ENCODE measurements around the gene ANKRD66. TPM values are rescaled to one million over a fixed set of nuclear protein-coding genes. Genes with fewer than 3 reads are reported as not detected.

Gene ANKRD66
- polyA plus RNA-seq: not detected

- Mint-ChIP-seq H3K27ac (no peak within 1 kb of the TSS), H3K27me3 (ENCODE audit: low read depth in 3 of 3) (peaks cover 3 to 8% (median 4%) of the 10 kb centered on the region in 3 donors), H3K4me1 (no peaks in the 10 kb centered on the region), H3K4me3 (no peak within 1 kb of the TSS), H3K9me3 (peaks cover 0 to 4% (median under 1%) of the 10 kb centered on the region in 6 donors), H3K36me3 (no peaks in the 10 kb centered on the region)
- no peak for DNase-seq
Measured at GRCh38 chr6:46746696-46747095, at the start of gene ANKRD66. TSS of gene ANKRD66 (plus strand) at chr6:46746933. CDS start at chr6:46751949, 5,016 bp downstream.

- H3K27me3 Mint-ChIP-seq (ENCODE audit: low read depth in 3 of 3): peaks cover 0 to 5% (median 0%) of the 10 kb centered on the region in 3 donors
- no peaks in the 10 kb centered on the region for H3K36me3 Mint-ChIP-seq
- no peaks in the 10 kb centered on the region for H3K4me1 Mint-ChIP-seq
- peaks cover 0 to 3% (median 0%) of the 10 kb centered on the region in 6 donors for H3K9me3 Mint-ChIP-seq
- no peak overlapping the region for H3K4me3 Mint-ChIP-seq
- no peak overlapping the region for H3K27ac Mint-ChIP-seq
- no peak for DNase-seq
Measured at GRCh38 chr6:46699970-46700369, 46.8 kb upstream of the ANKRD66 start.

GRCh38 chr6:46704562-46704961, 42.2 kb upstream of the ANKRD66 start:
- Mint-ChIP-seq H3K9me3 (no peaks in the 10 kb centered on the region), H3K27ac (no peak overlapping the region)

GRCh38 chr6:46706464-46706863, 40.3 kb upstream of the ANKRD66 start:
- no peak for DNase-seq
- no peaks in the 10 kb centered on the region for H3K9me3 Mint-ChIP-seq
- no peak overlapping the region for H3K27ac Mint-ChIP-seq
- no peak overlapping the region for H3K4me3 Mint-ChIP-seq
- H3K27me3 Mint-ChIP-seq (ENCODE audit: low read depth in 3 of 3): peaks cover 0 to 9% (median 2%) of the 10 kb centered on the region in 3 donors
- H3K4me1 Mint-ChIP-seq: no peaks in the 10 kb centered on the region
- no peaks in the 10 kb centered on the region for H3K36me3 Mint-ChIP-seq

More at GRCh38 chr6:46704562-46704961, 42.2 kb upstream of the ANKRD66 start:
- Mint-ChIP-seq H3K27me3 (ENCODE audit: low read depth in 3 of 3) (peaks cover 0 to 5% (median 0%) of the 10 kb centered on the region in 3 donors), H3K4me3 (no peak overlapping the region), H3K4me1 (no peaks in the 10 kb centered on the region), H3K36me3 (no peaks in the 10 kb centered on the region)
- DNase-seq: no peak

- Mint-ChIP-seq H3K27me3 (ENCODE audit: low read depth in 3 of 3) (peaks cover 2 to 4% (median 2%) of the 10 kb centered on the region in 3 donors), H3K27ac (no peak overlapping the region), H3K9me3 (peaks cover 0 to 5% (median 0%) of the 10 kb centered on the region in 6 donors), H3K4me1 (no peaks in the 10 kb centered on the region), H3K4me3 (no peak overlapping the region), H3K36me3 (no peaks in the 10 kb centered on the region)
- no peak for DNase-seq
Measured at GRCh38 chr6:46711491-46711890, 35.2 kb upstream of the ANKRD66 start.

- Mint-ChIP-seq H3K4me3 (no peak overlapping the region), H3K9me3 (peaks cover 0 to 5% (median 0%) of the 10 kb centered on the region in 6 donors), H3K27ac (no peak overlapping the region), H3K36me3 (no peaks in the 10 kb centered on the region), H3K4me1 (no peaks in the 10 kb centered on the region), H3K27me3 (ENCODE audit: low read depth in 3 of 3) (peaks cover 2 to 12% (median 4%) of the 10 kb centered on the region in 3 donors)
- no peak for DNase-seq
Measured at GRCh38 chr6:46715141-46715540, 31.6 kb upstream of the ANKRD66 start.

GRCh38 chr6:46719099-46719498, 27.6 kb upstream of the ANKRD66 start:
- H3K36me3 Mint-ChIP-seq: no peaks in the 10 kb centered on the region
- peaks cover 2 to 14% (median 2%) of the 10 kb centered on the region in 3 donors for H3K27me3 Mint-ChIP-seq (ENCODE audit: low read depth in 3 of 3)
- no peaks in the 10 kb centered on the region for H3K4me1 Mint-ChIP-seq
- H3K27ac Mint-ChIP-seq: no peak overlapping the region
- no peak for DNase-seq
- no peak overlapping the region for H3K4me3 Mint-ChIP-seq
- no peaks in the 10 kb centered on the region for H3K9me3 Mint-ChIP-seq

- no peak overlapping the region for H3K27ac Mint-ChIP-seq
- no peak for DNase-seq
- no peaks in the 10 kb centered on the region for H3K4me1 Mint-ChIP-seq
- H3K9me3 Mint-ChIP-seq: no peaks in the 10 kb centered on the region
- H3K27me3 Mint-ChIP-seq (ENCODE audit: low read depth in 3 of 3): peaks cover 2 to 14% (median 2%) of the 10 kb centered on the region in 3 donors
- H3K4me3 Mint-ChIP-seq: no peak overlapping the region
- H3K36me3 Mint-ChIP-seq: no peaks in the 10 kb centered on the region
Measured at GRCh38 chr6:46720401-46720800, 26.3 kb upstream of the ANKRD66 start.

GRCh38 chr6:46729787-46730326, 16.9 kb upstream of the ANKRD66 start:
- Mint-ChIP-seq H3K27ac (no peak overlapping the region), H3K4me1 (no peaks in the 10 kb centered on the region), H3K36me3 (peaks cover 0 to 4% (median 0%) of the 10 kb centered on the region in 3 donors), H3K4me3 (no peak overlapping the region), H3K9me3 (no peaks in the 10 kb centered on the region), H3K27me3 (ENCODE audit: low read depth in 3 of 3) (peaks cover 3 to 29% (median 13%) of the 10 kb centered on the region in 3 donors)
- no peak for DNase-seq

- Mint-ChIP-seq H3K4me3 (no peak overlapping the region), H3K27me3 (ENCODE audit: low read depth in 3 of 3) (peaks cover 3 to 32% (median 17%) of the 10 kb centered on the region in 3 donors), H3K27ac (no peak overlapping the region), H3K4me1 (no peaks in the 10 kb centered on the region), H3K36me3 (peaks cover 0 to 4% (median 0%) of the 10 kb centered on the region in 3 donors), H3K9me3 (no peaks in the 10 kb centered on the region)
- no peak for DNase-seq
Measured at GRCh38 chr6:46730921-46731461, 15.7 kb upstream of the ANKRD66 start.

- Mint-ChIP-seq H3K9me3 (peaks cover 0 to 4% (median 0%) of the 10 kb centered on the region in 6 donors), H3K27ac (no peak overlapping the region), H3K4me1 (no peaks in the 10 kb centered on the region), H3K4me3 (no peak overlapping the region), H3K36me3 (peaks cover 0 to 4% (median 0%) of the 10 kb centered on the region in 3 donors), H3K27me3 (ENCODE audit: low read depth in 3 of 3) (peaks cover 9 to 39% (median 20%) of the 10 kb centered on the region in 3 donors)
- DNase-seq: no peak
Measured at GRCh38 chr6:46733341-46733801, 13.4 kb upstream of the ANKRD66 start.

- H3K4me3 Mint-ChIP-seq: peak within 1 kb of the TSS in 1 of 5 donors; percentile 48
- H3K27me3 Mint-ChIP-seq (ENCODE audit: low read depth in 3 of 3): peaks cover 10 to 36% (median 22%) of the 10 kb centered on the region in 3 donors
- H3K9me3 Mint-ChIP-seq: peaks cover 0 to 4% (median 0%) of the 10 kb centered on the region in 6 donors
- H3K4me1 Mint-ChIP-seq: no peaks in the 10 kb centered on the region
- no peak for DNase-seq
- H3K36me3 Mint-ChIP-seq: peaks cover 0 to 4% (median 0%) of the 10 kb centered on the region in 3 donors
- H3K27ac Mint-ChIP-seq: no peak within 1 kb of the TSS
Measured at GRCh38 chr6:46734867-46735719, 11.6 kb upstream of the ANKRD66 start, which contains the start of gene PLA2G7. TSS of gene PLA2G7 (minus strand) at chr6:46735375. CDS start at chr6:46722891, 12,484 bp downstream.

- Mint-ChIP-seq H3K4me1 (no peaks in the 10 kb centered on the region), H3K9me3 (peaks cover 0 to 4% (median 0%) of the 10 kb centered on the region in 6 donors), H3K4me3 (peak overlapping the region in 1 of 5 donors; percentile 48), H3K36me3 (peaks cover 0 to 4% (median 0%) of the 10 kb centered on the region in 3 donors), H3K27ac (no peak overlapping the region), H3K27me3 (ENCODE audit: low read depth in 3 of 3) (peaks cover 9 to 36% (median 22%) of the 10 kb centered on the region in 3 donors)
- DNase-seq: no peak
Measured at GRCh38 chr6:46735720-46736031, 11.1 kb upstream of the ANKRD66 start.

- no peak for DNase-seq
- Mint-ChIP-seq H3K9me3 (peaks cover 0 to 4% (median 0%) of the 10 kb centered on the region in 6 donors), H3K36me3 (peaks cover 0 to 4% (median 0%) of the 10 kb centered on the region in 3 donors), H3K4me1 (no peaks in the 10 kb centered on the region), H3K27me3 (ENCODE audit: low read depth in 3 of 3) (peaks cover 9 to 37% (median 22%) of the 10 kb centered on the region in 3 donors), H3K4me3 (no peak overlapping the region), H3K27ac (no peak overlapping the region)
Measured at GRCh38 chr6:46736906-46737305, 9.8 kb upstream of the ANKRD66 start.
